ENCODE measurements around the gene TSPAN2.

Gene TSPAN2

DNA sequence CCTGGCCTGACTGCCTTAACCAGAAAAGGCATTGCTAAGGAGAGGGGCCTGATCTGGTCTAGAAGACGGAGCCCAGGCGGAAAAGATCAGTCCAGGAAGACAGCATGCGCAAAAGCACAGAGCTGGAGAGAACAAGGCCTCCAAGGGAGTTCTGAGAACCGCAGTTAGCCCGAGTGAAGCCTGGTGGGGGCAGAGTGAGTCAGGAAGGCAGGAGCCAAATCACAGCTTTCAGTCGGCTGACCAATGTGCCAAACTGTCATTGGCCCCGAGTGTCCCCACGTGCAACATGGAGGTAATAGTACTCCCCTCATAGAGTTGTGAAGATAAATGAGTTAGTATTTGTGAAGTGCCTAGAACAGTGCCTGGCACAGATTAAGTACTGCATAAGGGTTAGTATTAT, 1.2 kb upstream of the TSPAN2 start:
- Histone ChIP-seq H3K27me3 (ENCODE audit: control insufficient read depth, insufficient read depth, low read length) (peaks cover 20% of the 10 kb centered on the region), H3K9ac (ENCODE audit: low read length) (peak overlapping the region; percentile 51), H3K4me3 (ENCODE audit: low read depth, low read length) (peak overlapping the region; percentile 87), H3K4me1 (ENCODE audit: control insufficient read depth, insufficient read depth, low read length) (peaks cover 5% of the 10 kb centered on the region), H3K9me3 (ENCODE audit: control insufficient read depth, insufficient read depth, low read depth, low read length) (no peaks in the 10 kb centered on the region), H3K27ac (ENCODE audit: low read depth, low read length) (no peak overlapping the region), H3K36me3 (ENCODE audit: control insufficient read depth, insufficient read depth, low read length) (no peaks in the 10 kb centered on the region)

DNA sequence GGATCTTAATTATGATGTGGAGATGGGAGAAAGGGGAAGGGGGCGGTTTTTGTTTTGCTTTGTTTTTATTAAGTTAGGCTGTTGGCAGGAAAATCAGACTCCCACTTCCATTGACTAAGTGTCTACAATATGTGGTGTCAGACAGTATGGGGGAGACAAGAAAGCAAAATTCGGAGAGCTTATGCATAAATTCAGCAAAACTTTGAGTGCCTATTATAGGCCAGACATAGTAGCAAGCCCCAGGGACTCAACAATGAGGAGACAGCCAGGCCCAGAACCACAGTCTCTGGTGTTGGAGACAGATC, 835 bp upstream of the TSPAN2 start:
- peaks cover 20% of the 10 kb centered on the region for H3K27me3 ChIP-seq (ENCODE audit: control insufficient read depth, insufficient read depth, low read length)
- H3K27ac ChIP-seq (ENCODE audit: low read depth, low read length): no peak overlapping the region
- peaks cover 9% of the 10 kb centered on the region for H3K4me1 ChIP-seq (ENCODE audit: control insufficient read depth, insufficient read depth, low read length)
- H3K36me3 ChIP-seq (ENCODE audit: control insufficient read depth, insufficient read depth, low read length): no peaks in the 10 kb centered on the region
- no peaks in the 10 kb centered on the region for H3K9me3 ChIP-seq (ENCODE audit: control insufficient read depth, insufficient read depth, low read depth, low read length)
- peak overlapping the region; percentile 51 for H3K9ac ChIP-seq (ENCODE audit: low read length)
- H3K4me3 ChIP-seq (ENCODE audit: low read depth, low read length): peak overlapping the region; percentile 87

DNA sequence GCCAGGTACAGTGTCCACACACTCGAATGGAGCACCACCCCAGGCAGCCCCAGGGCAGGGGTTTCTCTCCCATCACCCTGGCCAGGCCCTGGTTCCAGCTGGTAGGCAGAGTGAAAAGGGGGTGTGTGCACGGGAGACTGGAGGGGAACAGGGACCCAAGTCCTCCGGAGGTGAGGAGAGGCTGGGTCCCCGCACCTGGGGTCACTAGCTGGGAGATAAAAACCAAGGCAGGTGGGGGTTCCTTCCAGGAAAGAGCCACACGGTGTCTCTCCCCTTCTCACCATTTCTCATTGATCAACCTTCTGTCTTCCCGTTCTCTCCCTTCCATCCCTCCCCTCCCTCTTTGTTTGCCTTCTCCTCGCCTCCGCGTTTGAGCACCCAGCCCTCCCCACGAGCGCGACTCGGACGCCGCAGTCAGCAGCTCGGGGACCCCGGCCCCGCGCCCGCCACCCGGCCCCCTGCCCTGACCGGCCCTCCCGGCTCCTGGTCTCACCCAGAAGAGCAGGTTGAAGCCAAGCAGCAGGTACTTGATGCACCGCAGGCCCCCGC, 358 bp downstream of the TSPAN2 start:
- peak overlapping the region; percentile 61 for H3K9ac ChIP-seq (ENCODE audit: low read length)
- H3K27me3 ChIP-seq (ENCODE audit: control insufficient read depth, insufficient read depth, low read length): peaks cover 20% of the 10 kb centered on the region
- no peaks in the 10 kb centered on the region for H3K36me3 ChIP-seq (ENCODE audit: control insufficient read depth, insufficient read depth, low read length)
- peaks cover 9% of the 10 kb centered on the region for H3K4me1 ChIP-seq (ENCODE audit: control insufficient read depth, insufficient read depth, low read length)
- peak overlapping the region; percentile 87 for H3K4me3 ChIP-seq (ENCODE audit: low read depth, low read length)
- no peaks in the 10 kb centered on the region for H3K9me3 ChIP-seq (ENCODE audit: control insufficient read depth, insufficient read depth, low read depth, low read length)
- H3K27ac ChIP-seq (ENCODE audit: low read depth, low read length): no peak overlapping the region

DNA sequence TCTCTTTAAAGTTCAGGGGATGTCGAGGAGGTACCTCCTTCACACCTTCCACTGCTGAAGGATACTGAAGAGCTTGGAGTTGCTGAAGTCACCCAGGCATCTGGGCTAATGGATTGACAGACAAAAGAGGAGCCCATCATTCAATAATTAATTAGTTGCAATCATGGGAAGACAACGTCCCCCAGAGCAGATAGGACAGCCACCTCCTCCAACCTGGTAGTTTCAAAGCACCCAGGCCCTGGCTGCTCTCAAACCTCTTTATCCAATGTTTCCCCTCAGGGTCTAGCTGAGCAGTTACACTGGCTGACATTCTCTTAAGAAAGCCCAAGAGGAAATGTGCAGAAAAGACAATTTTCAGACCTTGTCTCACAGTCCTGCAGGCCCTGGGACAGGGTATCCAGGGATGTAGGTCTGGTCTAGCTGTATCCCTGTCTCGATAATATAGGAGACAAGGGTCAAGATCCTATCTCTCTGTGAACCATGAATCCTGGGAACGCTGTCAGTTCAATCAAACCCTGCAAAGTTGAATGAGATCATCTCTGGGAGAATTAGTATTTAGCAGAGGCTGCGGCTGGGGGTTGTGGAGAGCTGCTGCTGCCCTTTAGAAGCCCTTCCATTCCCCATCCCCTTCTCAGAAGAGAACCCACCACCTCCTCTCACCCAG, 1.1 kb downstream of the TSPAN2 start:
- H3K9ac ChIP-seq (ENCODE audit: low read length): peak overlapping the region; percentile 61
- no peak overlapping the region for H3K27ac ChIP-seq (ENCODE audit: low read depth, low read length)
- H3K9me3 ChIP-seq (ENCODE audit: control insufficient read depth, insufficient read depth, low read depth, low read length): no peaks in the 10 kb centered on the region
- H3K4me3 ChIP-seq (ENCODE audit: low read depth, low read length): peak overlapping the region; percentile 87
- H3K36me3 ChIP-seq (ENCODE audit: control insufficient read depth, insufficient read depth, low read length): no peaks in the 10 kb centered on the region
- peaks cover 20% of the 10 kb centered on the region for H3K27me3 ChIP-seq (ENCODE audit: control insufficient read depth, insufficient read depth, low read length)
- peaks cover 15% of the 10 kb centered on the region for H3K4me1 ChIP-seq (ENCODE audit: control insufficient read depth, insufficient read depth, low read length)

DNA sequence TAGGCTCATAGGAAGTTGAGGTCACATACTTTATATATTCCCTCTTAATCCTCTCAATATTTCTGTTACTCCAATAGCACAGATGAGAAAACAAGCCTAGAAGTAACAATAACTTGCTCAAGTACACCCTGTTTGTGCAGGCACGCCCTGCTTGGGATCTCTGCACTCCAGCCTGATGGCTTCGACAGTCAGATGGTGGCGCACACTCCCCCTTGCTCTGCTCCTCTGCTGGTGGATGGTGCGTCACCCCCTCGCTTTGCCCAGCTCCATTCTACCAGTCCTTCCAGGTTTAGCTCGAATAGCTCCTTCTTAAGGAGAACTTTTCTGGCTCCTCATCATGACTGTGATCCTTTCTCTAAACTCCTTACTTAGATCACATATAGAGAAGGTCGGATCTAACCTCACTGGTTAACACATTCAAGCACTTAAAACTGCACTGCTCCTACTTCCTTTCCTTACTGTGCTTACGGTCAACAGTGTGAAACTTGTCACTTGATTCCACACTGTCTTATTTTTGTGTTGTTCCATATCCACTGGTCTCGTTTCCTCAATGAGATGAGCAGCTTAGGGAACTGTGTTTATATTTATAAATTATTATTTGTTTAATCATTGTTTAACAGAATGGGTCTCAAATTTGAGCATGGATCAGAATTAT, 3.0 kb downstream of the TSPAN2 start:
- peaks cover 20% of the 10 kb centered on the region for H3K27me3 ChIP-seq (ENCODE audit: control insufficient read depth, insufficient read depth, low read length)
- H3K27ac ChIP-seq (ENCODE audit: low read depth, low read length): no peak overlapping the region
- peaks cover 21% of the 10 kb centered on the region for H3K4me1 ChIP-seq (ENCODE audit: control insufficient read depth, insufficient read depth, low read length)
- no peak overlapping the region for H3K9ac ChIP-seq (ENCODE audit: low read length)
- no peaks in the 10 kb centered on the region for H3K9me3 ChIP-seq (ENCODE audit: control insufficient read depth, insufficient read depth, low read depth, low read length)
- no peaks in the 10 kb centered on the region for H3K36me3 ChIP-seq (ENCODE audit: control insufficient read depth, insufficient read depth, low read length)
- no peak overlapping the region for H3K4me3 ChIP-seq (ENCODE audit: low read depth, low read length)

DNA sequence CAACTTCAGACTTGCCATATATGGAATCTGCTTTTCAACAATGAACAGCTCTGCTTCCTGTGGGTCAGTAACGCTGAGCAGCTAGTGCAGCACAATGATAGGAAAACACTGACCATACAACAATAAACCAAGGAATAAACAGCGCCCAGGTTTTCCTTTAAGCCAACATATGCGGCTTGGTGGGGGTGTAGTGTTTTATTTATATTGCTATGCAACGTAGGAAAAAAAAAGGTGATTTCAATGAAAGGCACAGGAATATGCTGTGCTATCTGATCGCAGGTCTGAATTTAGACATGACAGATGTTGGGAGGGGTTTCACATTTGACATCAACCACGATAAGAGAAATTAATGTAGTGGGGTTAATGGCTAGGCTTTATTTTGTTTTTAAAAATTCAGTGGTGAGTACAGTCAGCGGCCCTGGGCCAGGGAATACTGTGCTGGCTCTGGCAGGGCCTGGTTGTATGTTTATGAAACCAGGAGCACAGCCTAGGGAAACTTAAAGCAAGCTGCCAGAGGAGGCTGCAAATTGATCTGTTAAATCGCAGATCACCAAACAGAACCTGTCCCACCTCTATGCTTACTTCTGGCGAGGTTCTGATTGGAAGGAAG, 4.3 kb downstream of the TSPAN2 start:
- H3K9ac ChIP-seq (ENCODE audit: low read length): no peak overlapping the region
- no peaks in the 10 kb centered on the region for H3K9me3 ChIP-seq (ENCODE audit: control insufficient read depth, insufficient read depth, low read depth, low read length)
- no peak overlapping the region for H3K27ac ChIP-seq (ENCODE audit: low read depth, low read length)
- peaks cover 15% of the 10 kb centered on the region for H3K27me3 ChIP-seq (ENCODE audit: control insufficient read depth, insufficient read depth, low read length)
- peaks cover 16% of the 10 kb centered on the region for H3K4me1 ChIP-seq (ENCODE audit: control insufficient read depth, insufficient read depth, low read length)
- H3K36me3 ChIP-seq (ENCODE audit: control insufficient read depth, insufficient read depth, low read length): no peaks in the 10 kb centered on the region
- H3K4me3 ChIP-seq (ENCODE audit: low read depth, low read length): no peak overlapping the region

DNA sequence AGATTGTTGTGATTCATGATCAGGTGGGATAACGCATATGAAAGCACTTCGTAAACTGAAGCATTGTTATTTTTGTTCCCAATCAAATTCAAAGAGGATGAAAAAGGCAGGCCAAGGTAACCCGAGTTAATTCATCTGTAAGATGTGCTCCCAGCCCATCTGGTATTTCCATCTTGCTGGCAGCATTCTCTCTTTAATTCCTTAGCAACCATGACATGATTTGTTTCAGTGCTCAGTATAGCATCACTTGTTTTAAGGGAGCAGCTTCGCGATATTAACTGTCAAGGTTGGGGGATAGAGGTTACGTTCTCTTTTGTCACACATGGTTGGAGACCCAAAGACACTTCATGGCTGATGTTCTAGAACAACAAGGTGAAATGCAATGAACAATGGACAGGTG, 6.4 kb downstream of the TSPAN2 start:
- Histone ChIP-seq H3K27me3 (ENCODE audit: control insufficient read depth, insufficient read depth, low read length) (no peaks in the 10 kb centered on the region), H3K27ac (ENCODE audit: low read depth, low read length) (no peak overlapping the region), H3K9me3 (ENCODE audit: control insufficient read depth, insufficient read depth, low read depth, low read length) (no peaks in the 10 kb centered on the region), H3K9ac (ENCODE audit: low read length) (no peak overlapping the region), H3K4me1 (ENCODE audit: control insufficient read depth, insufficient read depth, low read length) (peaks cover 15% of the 10 kb centered on the region), H3K36me3 (ENCODE audit: control insufficient read depth, insufficient read depth, low read length) (no peaks in the 10 kb centered on the region), H3K4me3 (ENCODE audit: low read depth, low read length) (no peak overlapping the region)

DNA sequence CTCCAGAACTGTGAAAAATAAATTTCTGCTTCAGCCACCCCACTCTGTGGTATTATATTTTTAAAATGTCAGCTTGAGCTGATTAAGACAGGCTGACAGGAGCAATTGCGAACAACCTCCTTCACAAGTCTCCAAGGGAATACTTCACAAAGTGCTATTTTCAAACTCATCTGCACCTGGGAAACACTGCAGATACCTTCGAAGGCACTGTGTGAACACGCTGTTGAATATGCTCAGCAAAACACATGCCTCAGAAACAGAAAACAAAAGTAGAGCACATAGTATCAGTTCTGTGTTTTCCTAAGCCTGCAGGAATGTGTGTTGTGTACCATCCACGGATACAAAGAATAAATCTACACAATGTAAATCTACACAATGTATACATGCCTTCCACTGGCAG, 10.6 kb downstream of the TSPAN2 start:
- no peak overlapping the region for H3K4me3 ChIP-seq (ENCODE audit: low read depth, low read length)
- H3K4me1 ChIP-seq (ENCODE audit: control insufficient read depth, insufficient read depth, low read length): peaks cover 10% of the 10 kb centered on the region; the same call in 1 of the 2 replicates
- no peak overlapping the region for H3K27ac ChIP-seq (ENCODE audit: low read depth, low read length)
- H3K27me3 ChIP-seq (ENCODE audit: control insufficient read depth, insufficient read depth, low read length): no peaks in the 10 kb centered on the region
- H3K9me3 ChIP-seq (ENCODE audit: control insufficient read depth, insufficient read depth, low read depth, low read length): no peaks in the 10 kb centered on the region
- no peak overlapping the region for H3K9ac ChIP-seq (ENCODE audit: low read length)
- H3K36me3 ChIP-seq (ENCODE audit: control insufficient read depth, insufficient read depth, low read length): no peaks in the 10 kb centered on the region

DNA sequence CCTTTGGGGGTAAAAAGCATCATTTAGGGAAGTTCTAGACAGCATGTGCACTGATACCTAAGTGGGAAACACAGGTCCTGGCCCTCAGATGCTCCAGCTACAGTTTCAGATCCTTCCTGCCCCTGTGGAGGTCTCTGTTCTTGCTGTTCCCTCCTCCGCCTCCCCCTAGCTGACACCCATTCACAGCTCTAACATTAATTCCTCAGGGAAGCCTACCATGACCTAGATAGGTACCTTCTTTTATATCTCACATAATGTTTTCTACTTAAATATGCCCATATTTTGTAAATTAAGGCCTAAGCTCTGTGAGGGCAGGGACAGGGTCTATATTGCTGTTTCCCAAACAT, 11.3 kb downstream of the TSPAN2 start:
- Histone ChIP-seq H3K36me3 (ENCODE audit: control insufficient read depth, insufficient read depth, low read length) (no peaks in the 10 kb centered on the region), H3K9me3 (ENCODE audit: control insufficient read depth, insufficient read depth, low read depth, low read length) (no peaks in the 10 kb centered on the region), H3K4me3 (ENCODE audit: low read depth, low read length) (no peak overlapping the region), H3K4me1 (ENCODE audit: control insufficient read depth, insufficient read depth, low read length) (peaks cover 3% of the 10 kb centered on the region; the same call in 1 of the 2 replicates), H3K27me3 (ENCODE audit: control insufficient read depth, insufficient read depth, low read length) (no peaks in the 10 kb centered on the region), H3K27ac (ENCODE audit: low read depth, low read length) (no peak overlapping the region), H3K9ac (ENCODE audit: low read length) (no peak overlapping the region)

DNA sequence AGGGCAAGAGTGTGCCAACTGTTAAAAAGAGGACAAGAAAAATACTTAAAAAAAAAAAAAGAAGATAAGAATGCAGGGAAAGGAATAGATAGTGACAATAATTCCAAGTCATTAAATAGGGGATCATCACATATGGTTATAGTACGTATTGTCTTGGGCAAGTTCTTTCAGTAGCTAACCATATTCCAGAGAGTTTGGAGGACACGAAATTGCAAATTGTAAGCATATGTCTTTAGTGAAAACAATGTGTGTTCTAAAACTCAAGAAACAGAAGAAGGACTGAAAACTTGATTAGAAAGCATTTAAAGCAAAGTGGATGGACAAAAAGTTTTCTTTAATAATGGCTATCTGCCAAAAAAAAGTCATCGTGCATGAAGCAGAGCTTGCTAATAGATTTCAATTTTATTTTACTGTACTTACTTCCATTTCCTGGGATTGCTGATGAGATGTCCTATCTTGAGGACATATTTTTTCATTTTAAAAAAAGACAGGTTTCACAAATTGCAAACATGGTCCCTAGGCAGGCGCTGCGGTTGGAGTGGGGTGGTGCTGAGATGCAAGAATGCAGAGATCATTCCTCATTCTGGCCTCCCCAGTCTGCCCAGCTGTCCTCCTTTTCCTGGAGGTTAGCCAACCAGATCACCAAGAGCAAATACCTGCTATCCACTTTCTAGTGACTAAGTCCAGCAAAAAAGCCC, 11.9 kb downstream of the TSPAN2 start:
- no peak overlapping the region for H3K27ac ChIP-seq (ENCODE audit: low read depth, low read length)
- H3K4me3 ChIP-seq (ENCODE audit: low read depth, low read length): no peak overlapping the region
- H3K9ac ChIP-seq (ENCODE audit: low read length): no peak overlapping the region
- no peaks in the 10 kb centered on the region for H3K4me1 ChIP-seq (ENCODE audit: control insufficient read depth, insufficient read depth, low read length)
- H3K36me3 ChIP-seq (ENCODE audit: control insufficient read depth, insufficient read depth, low read length): no peaks in the 10 kb centered on the region
- no peaks in the 10 kb centered on the region for H3K27me3 ChIP-seq (ENCODE audit: control insufficient read depth, insufficient read depth, low read length)
- H3K9me3 ChIP-seq (ENCODE audit: control insufficient read depth, insufficient read depth, low read depth, low read length): no peaks in the 10 kb centered on the region

DNA sequence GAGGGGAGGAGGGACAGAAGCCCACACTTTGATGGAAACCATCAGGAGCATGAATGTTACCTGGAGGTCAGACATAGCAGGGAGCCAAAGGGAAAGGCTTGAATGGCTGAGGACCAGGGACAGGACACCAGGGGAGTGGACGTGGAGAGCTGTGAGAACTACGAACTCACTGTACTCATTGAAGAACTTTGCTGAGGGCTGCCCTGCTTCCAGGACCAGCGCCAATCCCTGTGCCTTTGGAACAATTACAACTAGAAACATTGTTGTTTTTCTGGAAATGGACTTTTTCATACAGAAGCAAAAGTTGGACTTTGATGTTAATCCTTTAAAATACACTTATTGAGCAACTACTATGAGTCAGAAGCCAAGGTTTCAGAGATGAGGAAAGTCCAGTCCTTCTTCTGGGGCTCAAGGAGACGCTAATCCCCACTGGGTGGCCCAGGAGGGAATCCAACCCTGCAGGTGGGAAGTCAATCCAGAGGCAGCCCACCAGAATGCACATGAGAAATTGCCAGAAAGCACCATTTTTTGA, 12.9 kb downstream of the TSPAN2 start:
- Histone ChIP-seq H3K27me3 (ENCODE audit: control insufficient read depth, insufficient read depth, low read length) (no peaks in the 10 kb centered on the region), H3K9me3 (ENCODE audit: control insufficient read depth, insufficient read depth, low read depth, low read length) (no peaks in the 10 kb centered on the region), H3K27ac (ENCODE audit: low read depth, low read length) (no peak overlapping the region), H3K4me3 (ENCODE audit: low read depth, low read length) (no peak overlapping the region), H3K9ac (ENCODE audit: low read length) (no peak overlapping the region), H3K4me1 (ENCODE audit: control insufficient read depth, insufficient read depth, low read length) (no peaks in the 10 kb centered on the region), H3K36me3 (ENCODE audit: control insufficient read depth, insufficient read depth, low read length) (no peaks in the 10 kb centered on the region)

All from HUES6 (cell line).